NT2/D1 (cell line): ENCODE measurements around the gene GGA1.

Experiments
- SUZ12 ChIP-seq: IDR thresholded peaks from 2 replicates; pipeline ENCODE4 v1.6.1; 2011; ENCODE audit not compliant: insufficient read length, insufficient read depth; ENCODE audit errors: extremely low read depth
- ZNF274 ChIP-seq: IDR thresholded peaks from 2 replicates; pipeline ENCODE4 v1.6.1; 2011; ENCODE audit warnings: mild to moderate bottlenecking, low read depth, low read length

GRCh38 chr22:37665487-37665886 is 56.9 kb downstream of the GGA1 start:
- TF ChIP-seq ZNF274 (no peak), SUZ12 (no peak)
